HG03066 (cell line): ENCODE measurements around the gene PPP2R5C.
A peak's percentile ranks its signal among the peaks of the same experiment; 100 is the strongest.
"Not testable (repeated sequence)": the region's sequence is repeated elsewhere in the genome, so short reads cannot be mapped to it uniquely, and the experiment has no call there.

Experiments
- ATAC-seq: cut with Tn5 transposase; IDR thresholded peaks from one replicate; pipeline ENCODE4 v1.9.1; 2021; ENCODE audit warnings: low read depth; ENCODE audit not compliant: unreplicated experiment

PPP2R5C gene

DNA sequence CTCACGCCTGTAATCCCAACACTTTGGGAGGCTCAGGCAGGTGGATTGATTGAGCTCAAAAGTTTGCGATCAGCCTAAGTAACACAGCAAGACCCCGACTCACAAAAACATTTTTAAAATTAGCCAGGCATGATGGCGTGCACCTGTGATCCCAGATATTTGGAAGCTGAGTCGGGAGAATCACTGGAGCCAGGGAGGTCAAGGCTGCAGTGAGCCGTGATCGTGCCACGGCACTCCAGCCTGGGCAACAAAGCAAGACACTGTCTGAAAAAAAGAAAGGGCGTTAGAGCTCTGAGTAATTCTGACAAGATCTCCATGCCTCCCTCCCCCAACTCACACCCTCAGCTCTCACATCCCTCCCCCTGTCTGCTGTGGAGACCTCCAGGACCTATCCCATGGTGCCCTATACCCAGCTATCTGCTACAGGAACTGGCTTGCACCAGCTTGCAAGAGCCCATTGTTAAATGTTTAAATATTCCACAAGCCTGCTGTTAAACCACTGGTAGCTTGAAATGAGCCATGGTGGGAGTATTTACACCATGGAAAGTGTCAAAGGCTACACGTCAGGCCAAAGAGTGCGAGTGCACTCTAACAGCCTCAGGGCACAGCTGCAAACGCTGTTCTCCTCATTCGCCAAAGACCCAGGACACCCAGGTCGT, 35.1 kb upstream of the PPP2R5C start:
- no peak for ATAC-seq

DNA sequence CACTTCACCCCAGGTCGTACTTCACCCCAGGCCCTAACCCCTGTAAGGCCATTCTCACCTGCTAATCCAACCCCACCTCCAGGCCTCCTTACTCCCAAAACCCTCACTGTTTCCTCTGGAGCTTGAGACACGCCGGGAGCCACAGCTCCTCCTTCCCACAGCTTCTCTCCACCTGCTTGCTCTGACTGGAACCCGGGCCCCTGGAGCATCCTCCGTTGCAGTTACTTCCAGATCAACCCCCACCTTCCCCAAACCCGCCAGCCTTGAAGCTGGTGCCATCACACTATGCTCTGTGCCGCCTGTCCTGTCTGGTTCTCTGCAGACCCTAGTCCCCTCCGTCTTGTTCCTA, 34.6 kb upstream of the PPP2R5C start:
- ATAC-seq, result no peak

- no peak for ATAC-seq
Measured at GRCh38 chr14:101727611-101728366, 33.7 kb upstream of the PPP2R5C start.

GRCh38 chr14:101728367-101728742, 33.2 kb upstream of the PPP2R5C start:
- ATAC-seq, result no peak

GRCh38 chr14:101729382-101729781, 32.1 kb upstream of the PPP2R5C start:
- no peak for ATAC-seq

DNA sequence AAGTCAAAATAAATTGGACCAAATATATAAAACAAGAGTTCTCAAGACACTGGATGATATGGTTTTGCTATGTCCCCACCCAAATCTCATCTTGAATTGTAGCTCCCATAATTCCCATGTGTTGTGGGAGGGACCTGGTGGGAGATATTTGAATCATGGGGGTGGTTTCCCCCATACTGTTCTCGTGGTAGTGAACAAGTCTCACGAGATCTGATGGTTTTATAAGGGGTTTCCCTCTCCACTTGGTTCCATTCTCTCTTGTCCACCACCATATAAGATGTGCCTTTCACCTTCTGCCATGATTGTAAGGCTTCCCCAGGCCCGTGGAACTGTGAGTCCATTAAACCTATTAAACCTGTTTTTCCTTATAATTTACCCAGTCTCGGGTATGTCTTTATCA, 31.4 kb upstream of the PPP2R5C start:
- ATAC-seq, result not testable (repeated sequence)

DNA sequence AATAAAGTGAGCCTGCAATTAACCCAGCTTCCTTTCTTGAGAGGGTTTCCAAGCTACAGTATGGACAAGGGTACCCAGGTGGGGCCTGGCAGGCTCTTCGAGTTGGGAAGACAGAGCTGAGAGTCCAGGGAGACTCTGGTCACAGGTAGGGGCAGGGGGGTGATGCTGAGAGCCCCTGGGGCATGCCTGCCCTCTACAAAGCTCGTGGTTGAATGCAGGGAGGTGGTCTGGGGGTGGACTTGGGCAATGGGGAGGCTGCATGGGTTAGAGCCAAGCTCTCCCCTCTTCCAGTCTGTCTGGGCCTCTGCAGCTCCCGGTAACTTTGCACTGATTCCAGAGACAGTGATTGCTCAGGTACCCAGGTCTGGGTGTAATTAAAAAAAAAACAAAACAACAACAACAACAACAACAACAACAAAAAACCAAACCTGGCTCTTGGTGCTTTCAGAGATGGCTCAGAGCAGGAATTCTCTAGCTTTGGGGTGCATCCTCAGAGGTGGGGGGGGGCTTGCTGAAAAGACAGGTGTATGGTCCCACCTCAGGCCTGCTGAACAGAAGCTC, 30.8 kb upstream of the PPP2R5C start:
- no peak for ATAC-seq

DNA sequence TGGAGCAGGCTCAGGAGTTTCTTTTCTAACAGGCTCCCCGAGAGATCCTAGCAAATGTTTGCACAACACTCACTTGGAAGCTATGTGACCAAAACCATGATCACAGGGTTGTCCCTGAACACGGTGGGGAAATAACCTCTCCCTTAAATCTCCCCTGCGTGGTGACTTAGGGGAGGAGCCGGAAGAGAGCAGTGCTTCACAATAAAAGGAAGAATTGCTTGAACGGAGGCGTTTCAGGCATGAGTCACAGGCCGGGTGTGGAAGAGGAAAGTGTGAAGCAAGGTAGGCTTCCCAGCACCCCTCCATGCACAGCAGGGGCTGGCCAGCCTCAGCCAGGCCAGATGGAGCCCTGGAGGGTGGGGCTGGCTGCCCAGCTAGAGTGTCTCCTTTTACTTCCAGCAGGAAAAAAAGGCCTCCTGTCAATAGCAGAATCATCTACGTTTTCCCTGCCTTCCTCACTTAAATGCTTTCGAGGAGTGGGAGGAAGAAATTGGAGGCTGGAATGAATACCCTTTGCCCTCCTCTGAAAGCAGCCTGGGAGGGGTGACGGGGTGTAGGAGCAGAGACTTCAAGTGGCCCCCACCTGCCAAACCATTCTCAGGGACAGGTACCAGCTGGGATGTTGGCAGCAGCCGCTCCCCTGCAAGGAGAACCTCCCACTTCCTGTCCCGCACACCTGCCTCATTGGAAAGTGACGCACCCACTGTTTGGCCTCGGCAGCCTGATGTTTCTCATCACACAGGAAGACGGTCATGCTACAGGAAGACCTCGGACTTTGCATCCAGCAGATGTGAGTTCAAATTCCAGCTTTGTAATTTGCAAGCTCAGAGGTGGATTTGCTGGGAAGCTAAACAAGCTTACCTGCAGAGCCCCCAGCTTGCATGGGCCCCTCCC, 30.1 kb upstream of the PPP2R5C start:
- peak; percentile 88 for ATAC-seq

GRCh38 chr14:101732118-101732517, 29.4 kb upstream of the PPP2R5C start:
- ATAC-seq, result no peak

GRCh38 chr14:101733211-101733610, 28.3 kb upstream of the PPP2R5C start:
- no peak for ATAC-seq

DNA sequence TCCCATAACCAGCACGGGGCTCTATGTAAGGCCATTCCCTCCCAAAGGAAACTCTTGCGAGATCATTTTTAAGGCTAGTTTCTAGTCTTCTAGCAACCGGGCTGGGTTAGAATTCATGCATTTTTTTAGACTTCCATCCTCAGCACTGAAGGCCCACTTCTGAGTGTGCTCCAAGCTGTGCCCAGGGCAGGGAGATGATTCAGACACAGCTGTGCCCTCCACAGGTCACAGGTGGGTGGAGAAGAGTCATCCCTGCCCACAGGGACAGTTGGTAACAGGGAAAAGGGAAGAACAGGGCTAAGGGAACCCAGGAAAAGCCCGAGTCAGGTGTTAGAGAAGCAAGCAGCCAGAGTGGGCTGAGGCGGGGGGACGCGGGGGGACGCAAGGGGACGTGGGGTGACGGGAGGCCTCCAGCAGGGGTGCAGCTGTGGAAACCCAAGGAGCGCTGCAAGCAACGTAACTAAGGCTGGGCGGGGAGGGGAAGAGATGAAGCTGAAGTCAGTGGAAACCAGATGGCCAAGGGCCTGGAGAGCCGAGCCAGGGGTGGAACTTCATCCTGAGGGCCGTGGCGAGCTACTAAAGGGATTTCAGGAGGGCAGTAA, 27.2 kb upstream of the PPP2R5C start:
- ATAC-seq, result no peak

GRCh38 chr14:101735453-101735852, 26.1 kb upstream of the PPP2R5C start:
- no peak for ATAC-seq

- no peak for ATAC-seq
Measured at GRCh38 chr14:101736071-101736470, 25.4 kb upstream of the PPP2R5C start.

- no peak for ATAC-seq
Measured at GRCh38 chr14:101736585-101736984, 24.9 kb upstream of the PPP2R5C start.

DNA sequence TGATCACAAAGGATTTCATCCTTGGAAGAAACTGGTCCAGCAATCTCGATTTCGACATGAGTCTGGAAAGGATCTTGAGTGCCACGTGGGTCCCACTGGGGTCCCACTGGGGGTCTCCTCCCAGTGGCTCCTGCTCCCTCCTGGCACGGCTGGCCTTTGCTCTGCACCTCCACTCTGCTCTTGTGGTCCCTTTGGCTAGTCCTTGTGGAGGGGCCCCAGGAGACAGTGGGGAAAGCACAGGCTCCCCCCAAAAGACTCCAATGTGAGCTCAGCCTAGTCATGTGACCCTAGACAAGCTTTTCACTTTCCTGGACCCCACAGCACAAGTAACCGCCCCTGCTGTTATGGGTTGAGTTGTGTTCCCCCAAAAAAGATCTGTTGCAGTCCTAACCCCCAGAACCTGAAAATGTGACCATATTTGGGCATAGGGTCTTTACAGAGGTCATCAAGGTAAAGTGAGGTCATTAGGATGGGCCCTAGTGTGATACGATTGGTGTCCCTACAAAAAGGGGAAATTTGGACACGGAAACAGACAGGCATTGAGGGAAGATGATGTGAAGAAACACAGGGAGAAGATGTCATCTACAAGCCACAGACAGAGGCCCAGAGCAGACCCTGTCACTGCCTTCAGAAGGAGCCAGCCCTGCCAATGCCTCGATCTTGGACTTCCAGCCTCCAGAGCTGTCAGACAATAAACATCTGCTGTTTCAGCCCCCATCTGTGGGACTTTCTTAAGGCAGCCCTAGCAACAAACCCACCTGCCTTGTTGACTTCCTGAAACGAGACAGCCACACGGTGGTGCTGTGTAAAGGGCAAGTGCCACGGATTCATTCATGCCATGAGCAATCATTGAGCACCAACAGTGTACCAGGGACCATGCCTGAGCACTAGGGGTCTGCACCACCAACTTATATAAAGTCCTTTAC, 23.8 kb upstream of the PPP2R5C start:
- no peak for ATAC-seq

- no peak for ATAC-seq
Measured at GRCh38 chr14:101738703-101739320, 22.7 kb upstream of the PPP2R5C start.

DNA sequence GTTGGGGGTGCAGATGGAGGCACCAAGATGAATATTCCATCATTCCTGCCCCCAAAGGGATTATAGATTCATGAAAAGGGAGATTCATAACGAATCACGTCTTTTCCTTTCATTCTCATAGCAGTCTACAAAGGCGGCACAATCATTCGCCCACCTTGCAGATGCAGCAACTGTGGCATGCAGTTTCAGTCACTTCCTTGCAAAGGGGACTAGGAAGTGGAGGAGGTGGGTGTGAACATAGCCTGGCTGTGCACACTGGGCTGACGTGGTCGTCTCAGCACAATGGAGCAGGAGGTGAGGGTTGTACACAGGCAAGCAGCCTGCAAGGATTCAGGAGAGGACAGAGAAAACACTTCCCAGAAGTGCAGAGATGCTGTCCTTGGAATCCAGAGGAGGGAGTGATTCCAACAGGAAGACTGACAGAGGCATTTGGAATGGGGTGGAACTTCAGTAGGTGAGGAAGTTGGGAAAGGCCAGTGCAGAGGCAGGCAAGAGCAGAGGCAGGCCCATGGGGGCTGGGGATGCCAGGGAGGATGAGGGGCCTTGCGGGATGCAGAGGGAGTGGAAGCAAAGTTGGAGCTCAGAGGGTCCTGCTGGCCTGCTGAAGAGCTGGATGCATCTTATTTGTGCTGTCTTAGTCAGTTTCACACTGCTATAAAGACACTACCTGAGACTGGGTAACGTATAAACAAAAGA, 21.9 kb upstream of the PPP2R5C start:
- ATAC-seq, result no peak

DNA sequence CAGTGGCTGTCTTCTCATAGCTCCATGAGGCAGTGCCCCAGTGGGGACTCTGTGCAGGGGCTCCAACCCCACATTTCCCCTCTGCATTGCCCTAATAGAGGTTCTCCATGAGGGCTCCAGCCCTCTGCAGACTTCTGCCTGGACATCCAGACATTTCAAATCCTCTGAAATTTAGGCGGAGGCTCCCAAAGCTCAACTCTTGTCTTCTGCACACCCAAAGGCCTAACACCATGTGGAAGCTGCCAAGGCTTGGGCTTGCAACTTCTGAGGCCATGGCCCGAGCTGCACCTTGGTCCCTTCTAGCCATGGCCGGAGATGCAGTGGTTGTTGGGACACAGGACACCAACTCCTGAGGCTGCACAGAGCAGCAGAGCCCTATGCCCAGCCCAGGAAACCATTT, 20.5 kb upstream of the PPP2R5C start:
- ATAC-seq, result no peak

DNA sequence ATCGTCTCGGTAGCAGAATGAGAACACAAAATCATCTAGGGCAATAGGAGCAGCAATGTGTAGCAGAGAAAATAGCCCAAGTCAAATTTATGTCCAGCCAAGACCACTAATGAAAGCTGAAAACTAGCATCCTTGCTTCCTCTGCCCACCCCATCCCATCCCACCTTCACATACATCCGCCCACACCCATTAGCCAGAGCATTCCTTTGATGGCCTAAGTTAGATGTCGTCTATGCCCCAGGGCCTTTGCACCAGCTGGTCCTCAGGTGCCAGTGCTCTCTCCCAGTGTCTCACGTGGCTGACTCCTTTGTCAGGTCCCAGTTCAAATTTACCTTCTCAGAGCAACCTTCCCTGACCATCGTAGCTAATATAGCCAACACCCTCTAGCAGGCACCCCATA, 17.8 kb upstream of the PPP2R5C start:
- no peak for ATAC-seq
